Measurements from ENCODE around the gene BCAS1. TPM values are rescaled to one million over a fixed set of nuclear protein-coding genes. Genes with fewer than 3 reads are reported as not detected.

The BCAS1 gene
- total and polyA plus RNA-seq, 10 of the 15 experiments (the other 5 are each of a cell fraction or from before 2014, with no cell fraction given) = 0.21 to 1.4 (median 0.55) TPM

GRCh38 chr20:54118220-54119001 lies 48.0 kb upstream of the BCAS1 start:
- SMC1A ChIA-PET (ENCODE audit: uncharacterized antibody, unreplicated experiment) = no interaction called here
- no peak for FAIRE-seq
- intact Hi-C loops (cut with micrococcal nuclease; ENCODE audit: unreplicated experiment) = no loop called here

More at GRCh38 chr20:54118220-54119001, 48.0 kb upstream of the BCAS1 start:
- TF ChIP-seq FOXK2 (IDR thresholded peaks at IDR 0.05) = no peak
- no peak for TF ChIP-seq ZBTB4 (CRISPR knock-in tag; IDR thresholded peaks at IDR 0.05)
- no peak for TF ChIP-seq MYB (IDR thresholded peaks at IDR 0.05; ENCODE audit: borderline replicate concordance, low read depth, low read length)
- no peak for TF ChIP-seq RBBP5 (conservative IDR thresholded peaks at IDR 0.05)
- no peak for TF ChIP-seq IRF3 (IDR thresholded peaks at IDR 0.05)
- TF ChIP-seq MLLT1 (IDR thresholded peaks at IDR 0.05) = no peak
- TF ChIP-seq PAX5 (IDR thresholded peaks at IDR 0.05; ENCODE audit: borderline replicate concordance, low read depth, low read length) = no peak
- TF ChIP-seq EZH2 (IDR thresholded peaks at IDR 0.05; ENCODE audit: borderline replicate concordance, control insufficient read depth, low read depth, low read length) = no peak
- TF ChIP-seq CTCF (IDR thresholded peaks at IDR 0.05 in 2 of 3, conservative IDR thresholded peaks at IDR 0.05 in 1 of 3; ENCODE audit: control insufficient read depth in 2 of 3, extremely low read depth in 1 of 3, insufficient read depth in 1 of 3, low read depth in 3 of 3, low read length in 3 of 3) = no peak
- TF ChIP-seq HCFC1 (IDR thresholded peaks at IDR 0.05; ENCODE audit: low read length) = no peak
- no peak for TF ChIP-seq ZZZ3 (IDR thresholded peaks at IDR 0.05; ENCODE audit: control insufficient read depth, insufficient read length, low read depth)
- no peak for TF ChIP-seq NR2C1 (IDR thresholded peaks at IDR 0.05)
- TF ChIP-seq SMAD1 (IDR thresholded peaks at IDR 0.05; ENCODE audit: low read depth, partially characterized antibody) = no peak
- TF ChIP-seq ZNF217 (IDR thresholded peaks at IDR 0.05) = no peak
- TF ChIP-seq ASH2L (IDR thresholded peaks at IDR 0.05; ENCODE audit: borderline replicate concordance, low read depth) = no peak
- no peak overlapping the region for H3K4me3 ChIP-seq
- BruUV-seq (replicated peaks) = no TSS peak
- H3K9ac ChIP-seq (ENCODE audit: control insufficient read depth, insufficient read depth, low read length) = no peak overlapping the region
- 41% methylated on average over 9 of the region's 9 CpGs for WGBS (ENCODE audit: insufficient coverage, insufficient replicate concordance, low lambda C conversion rate, missing lambda C conversion rate)
- ChIA-PET CTCF (no interaction called here), POLR2A (no interaction called here), RAD21 (ENCODE audit: unreplicated experiment) (no interaction called here)
- ATAC-seq = no peak
- H3K79me2 ChIP-seq (ENCODE audit: control insufficient read depth, insufficient read depth, low read length) = no peaks in the 10 kb centered on the region
- no peak overlapping the region for H3K4me2 ChIP-seq (ENCODE audit: control insufficient read depth, insufficient read depth)
- no peaks in the 10 kb centered on the region for H3K36me3 ChIP-seq (ENCODE audit: control insufficient read depth in 2 of 2, insufficient read depth in 2 of 2, low read length in 1 of 2)
- no peaks in the 10 kb centered on the region for H3K27me3 ChIP-seq (replicated peaks in 1 of 2; ENCODE audit: control insufficient read depth in 2 of 2, insufficient read depth in 2 of 2, low read length in 1 of 2)
- H2AFZ ChIP-seq (ENCODE audit: control insufficient read depth, low read depth, low read length) = no peak overlapping the region
- H3K9me3 ChIP-seq (replicated peaks; ENCODE audit: control insufficient read depth, insufficient read depth, low read length) = no peaks in the 10 kb centered on the region
- no peaks in the 10 kb centered on the region for H3K4me1 ChIP-seq (ENCODE audit: control insufficient read depth, insufficient read depth, low read length)
- no peak for DNase-seq (ENCODE audit: low read depth, low spot score)
- in situ Hi-C loops (cut with MboI) = no loop called here
- H4K20me1 ChIP-seq (ENCODE audit: control insufficient read depth, insufficient read depth) = no peaks in the 10 kb centered on the region
- H3K27ac ChIP-seq (ENCODE audit: control insufficient read depth, insufficient read depth) = no peak overlapping the region
